ENCODE measurements around the gene TRIP11. TPM values are rescaled to one million over a fixed set of nuclear protein-coding genes. Genes with fewer than 3 reads are reported as not detected.

Gene TRIP11
- total RNA-seq, 1 experiment from 2014 or later, result 65.8 TPM

DNA sequence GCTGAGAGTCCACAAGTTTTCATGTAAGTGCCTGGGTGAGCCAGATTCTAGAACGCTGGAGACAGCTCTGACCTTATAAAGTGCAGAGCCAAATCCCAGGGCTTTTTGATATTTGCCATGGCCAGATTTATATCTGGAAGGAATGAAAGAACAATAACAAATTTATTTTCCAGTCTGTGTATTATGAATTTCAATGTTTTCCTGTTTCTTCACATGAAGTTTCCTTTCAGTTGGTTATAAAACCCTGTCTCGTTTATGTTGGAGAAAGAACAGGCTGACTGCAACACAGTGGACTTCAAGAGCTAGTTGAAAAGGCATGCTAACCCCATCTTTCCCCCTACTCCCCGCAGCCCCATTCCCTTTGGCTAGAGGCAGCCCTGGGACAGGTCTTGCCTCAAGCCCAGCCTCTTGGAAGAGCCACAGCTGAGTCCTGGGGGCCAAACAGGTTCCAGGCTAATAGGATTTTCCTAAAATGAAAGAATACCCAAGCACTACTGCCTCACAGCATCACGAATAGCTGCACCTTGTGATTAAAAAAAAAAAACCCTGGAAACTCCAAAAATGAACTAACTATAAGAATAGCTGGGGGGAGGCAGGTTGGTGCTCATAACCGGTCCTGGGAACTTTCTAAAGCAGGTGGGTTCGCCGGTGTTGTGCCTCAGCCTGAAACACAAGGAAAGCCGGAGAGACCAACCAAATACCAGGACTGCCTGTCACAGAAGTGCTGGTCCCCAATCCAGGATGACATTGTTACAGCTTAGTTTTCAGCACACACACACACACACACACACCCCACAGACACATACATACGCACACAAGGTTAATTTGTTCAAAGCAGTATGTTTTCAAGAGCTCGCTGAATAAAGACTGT, 93.9 kb downstream of the TRIP11 start:
- CTCF ChIA-PET, result interaction anchor here (0.6 to 1.2 kb wide), 5 partner anchors 10 to 697 kb away, joined by 3 to 7 read pairs (median 3); no protein-coding TSS in a partner anchor
- TF ChIP-seq, protein P1, sequence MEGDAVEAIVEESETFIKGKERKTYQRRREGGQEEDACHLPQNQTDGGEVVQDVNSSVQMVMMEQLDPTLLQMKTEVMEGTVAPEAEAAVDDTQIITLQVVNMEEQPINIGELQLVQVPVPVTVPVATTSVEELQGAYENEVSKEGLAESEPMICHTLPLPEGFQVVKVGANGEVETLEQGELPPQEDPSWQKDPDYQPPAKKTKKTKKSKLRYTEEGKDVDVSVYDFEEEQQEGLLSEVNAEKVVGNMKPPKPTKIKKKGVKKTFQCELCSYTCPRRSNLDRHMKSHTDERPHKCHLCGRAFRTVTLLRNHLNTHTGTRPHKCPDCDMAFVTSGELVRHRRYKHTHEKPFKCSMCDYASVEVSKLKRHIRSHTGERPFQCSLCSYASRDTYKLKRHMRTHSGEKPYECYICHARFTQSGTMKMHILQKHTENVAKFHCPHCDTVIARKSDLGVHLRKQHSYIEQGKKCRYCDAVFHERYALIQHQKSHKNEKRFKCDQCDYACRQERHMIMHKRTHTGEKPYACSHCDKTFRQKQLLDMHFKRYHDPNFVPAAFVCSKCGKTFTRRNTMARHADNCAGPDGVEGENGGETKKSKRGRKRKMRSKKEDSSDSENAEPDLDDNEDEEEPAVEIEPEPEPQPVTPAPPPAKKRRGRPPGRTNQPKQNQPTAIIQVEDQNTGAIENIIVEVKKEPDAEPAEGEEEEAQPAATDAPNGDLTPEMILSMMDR (IDR thresholded peaks at IDR 0.05; ENCODE audit: unreplicated experiment), result no peak
- no TSS peak for BruUV-seq (replicated peaks)
- Mint-ChIP-seq H3K9me3 (ENCODE audit: unreplicated experiment) (no peaks in the 10 kb centered on the region), H3K36me3 (ENCODE audit: insufficient read depth, unreplicated experiment) (no peaks in the 10 kb centered on the region), H3K4me1 (ENCODE audit: insufficient read depth, unreplicated experiment) (peaks cover 11% of the 10 kb centered on the region), H3K27ac (ENCODE audit: low read depth, unreplicated experiment) (no peak overlapping the region), H3K4me3 (ENCODE audit: unreplicated experiment) (peak overlapping the region; percentile 70), H3K27me3 (ENCODE audit: insufficient read depth, unreplicated experiment) (no peaks in the 10 kb centered on the region)
- intact Hi-C loops (cut with micrococcal nuclease), result loop anchor here (5.0 kb wide), 1 partner anchor 51 kb away; no protein-coding TSS in a partner anchor
- no peak for DNase-seq (ENCODE audit: unreplicated experiment)
- POLR2A ChIA-PET, result interaction anchor here (0.6 kb wide), 2 partner anchors 19 to 44 kb away, joined by 3 read pairs; no protein-coding TSS in a partner anchor

DNA sequence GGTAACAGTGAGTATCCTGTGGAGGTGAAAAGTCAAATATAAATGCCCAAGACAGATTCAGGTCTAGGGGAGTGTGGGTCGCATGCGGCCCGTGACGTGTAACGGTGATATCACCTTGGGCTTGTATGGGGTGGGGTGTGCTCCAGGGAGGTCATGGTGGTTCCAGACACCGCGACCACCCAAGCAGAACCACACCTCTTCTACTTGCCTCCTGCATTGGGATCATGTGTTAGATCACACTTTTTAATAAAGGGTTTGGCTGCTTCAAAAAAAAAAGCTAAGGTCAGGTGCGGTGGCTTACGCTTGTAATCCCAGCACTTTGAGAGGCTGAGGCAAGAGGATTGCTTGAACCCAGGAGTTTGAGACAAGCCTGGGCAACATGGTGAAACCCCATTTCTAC, 96.9 kb downstream of the TRIP11 start:
- POLR2A ChIA-PET, result interaction anchor here (0.6 kb wide), 1 partner anchor 62 kb away, joined by 4 read pairs; no protein-coding TSS in a partner anchor
- BruUV-seq (replicated peaks), result no TSS peak
- CTCF ChIA-PET, result interaction anchor here (0.6 kb wide), 1 partner anchor 882 kb away, joined by 3 read pairs; the partner anchor contains the start of gene RPS6KA5
- intact Hi-C loops (cut with micrococcal nuclease), result no loop called here
- TF ChIP-seq, protein P1 (IDR thresholded peaks at IDR 0.05; ENCODE audit: unreplicated experiment), result no peak
- Mint-ChIP-seq H3K27ac (ENCODE audit: low read depth, unreplicated experiment) (no peak overlapping the region), H3K4me3 (ENCODE audit: unreplicated experiment) (no peak overlapping the region), H3K36me3 (ENCODE audit: insufficient read depth, unreplicated experiment) (no peaks in the 10 kb centered on the region), H3K9me3 (ENCODE audit: unreplicated experiment) (no peaks in the 10 kb centered on the region), H3K27me3 (ENCODE audit: insufficient read depth, unreplicated experiment) (no peaks in the 10 kb centered on the region), H3K4me1 (ENCODE audit: insufficient read depth, unreplicated experiment) (peaks cover 6% of the 10 kb centered on the region)
- no peak for DNase-seq (ENCODE audit: unreplicated experiment)

DNA sequence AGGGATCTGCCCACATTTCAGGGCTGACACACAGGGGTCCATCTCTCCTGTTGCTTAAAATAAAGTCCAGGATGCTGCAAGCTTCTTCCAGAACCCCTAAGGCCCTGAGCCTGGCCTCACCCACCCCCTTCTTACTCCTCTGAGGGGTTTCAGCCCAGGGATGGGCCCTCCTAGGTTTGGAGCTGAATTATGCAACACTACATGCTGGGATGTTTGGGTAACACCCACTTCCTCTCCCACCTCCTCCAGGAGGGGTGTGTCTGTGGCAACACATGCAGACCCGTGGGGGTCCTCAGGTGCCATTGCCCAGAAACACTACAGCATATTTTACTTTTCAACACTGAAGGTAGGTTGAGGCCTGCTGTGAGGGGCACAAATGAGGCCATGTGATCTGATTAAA, 97.7 kb downstream of the TRIP11 start:
- intact Hi-C loops (cut with micrococcal nuclease), result no loop called here
- DNase-seq (ENCODE audit: unreplicated experiment), result no peak
- H3K9me3 Mint-ChIP-seq (ENCODE audit: unreplicated experiment), result no peaks in the 10 kb centered on the region
- BruUV-seq (replicated peaks), result no TSS peak
- CTCF ChIA-PET, result no interaction called here
- TF ChIP-seq, protein P1 (IDR thresholded peaks at IDR 0.05; ENCODE audit: unreplicated experiment), result no peak
- H3K27ac Mint-ChIP-seq (ENCODE audit: low read depth, unreplicated experiment), result no peak overlapping the region
- H3K36me3 Mint-ChIP-seq (ENCODE audit: insufficient read depth, unreplicated experiment), result no peaks in the 10 kb centered on the region
- H3K27me3 Mint-ChIP-seq (ENCODE audit: insufficient read depth, unreplicated experiment), result no peaks in the 10 kb centered on the region
- POLR2A ChIA-PET, result no interaction called here
- H3K4me1 Mint-ChIP-seq (ENCODE audit: insufficient read depth, unreplicated experiment), result peaks cover 5% of the 10 kb centered on the region
- H3K4me3 Mint-ChIP-seq (ENCODE audit: unreplicated experiment), result no peak overlapping the region

DNA sequence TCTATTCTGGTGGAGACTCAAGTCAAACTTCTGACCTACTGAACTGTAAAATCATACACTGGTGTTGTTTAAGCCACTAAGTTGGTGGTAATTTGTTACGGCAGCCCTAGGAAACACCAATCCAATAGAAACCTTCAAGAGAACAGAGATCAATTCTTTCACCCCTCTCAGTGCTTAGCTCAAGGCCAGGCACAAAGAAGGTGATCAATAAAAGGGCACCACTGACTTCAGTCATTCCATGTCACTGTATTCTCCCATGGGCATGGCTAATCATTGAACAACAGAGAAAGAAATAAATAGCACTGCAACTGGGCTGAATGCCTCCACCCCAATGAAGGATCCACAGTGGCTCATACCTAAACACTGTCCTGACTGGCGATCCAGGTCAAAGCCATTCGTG, 99.7 kb downstream of the TRIP11 start:
- TF ChIP-seq, protein P1 (IDR thresholded peaks at IDR 0.05; ENCODE audit: unreplicated experiment), result no peak
- no TSS peak for BruUV-seq (replicated peaks)
- Mint-ChIP-seq H3K27me3 (ENCODE audit: insufficient read depth, unreplicated experiment) (no peaks in the 10 kb centered on the region), H3K4me3 (ENCODE audit: unreplicated experiment) (no peak overlapping the region), H3K9me3 (ENCODE audit: unreplicated experiment) (no peaks in the 10 kb centered on the region), H3K27ac (ENCODE audit: low read depth, unreplicated experiment) (no peak overlapping the region), H3K36me3 (ENCODE audit: insufficient read depth, unreplicated experiment) (no peaks in the 10 kb centered on the region), H3K4me1 (ENCODE audit: insufficient read depth, unreplicated experiment) (peaks cover 5% of the 10 kb centered on the region)
- POLR2A ChIA-PET, result no interaction called here
- CTCF ChIA-PET, result interaction anchor here (1.1 kb wide), 1 partner anchor 56 kb away, joined by 3 read pairs; no protein-coding TSS in a partner anchor
- intact Hi-C loops (cut with micrococcal nuclease), result no loop called here
- no peak for DNase-seq (ENCODE audit: unreplicated experiment)

Measured in MCF 10A (cell line).